ENCODE results near the gene MYO7A.
A peak's percentile ranks its signal among the peaks of the same experiment; 100 is the strongest.

MYO7A gene

DNA sequence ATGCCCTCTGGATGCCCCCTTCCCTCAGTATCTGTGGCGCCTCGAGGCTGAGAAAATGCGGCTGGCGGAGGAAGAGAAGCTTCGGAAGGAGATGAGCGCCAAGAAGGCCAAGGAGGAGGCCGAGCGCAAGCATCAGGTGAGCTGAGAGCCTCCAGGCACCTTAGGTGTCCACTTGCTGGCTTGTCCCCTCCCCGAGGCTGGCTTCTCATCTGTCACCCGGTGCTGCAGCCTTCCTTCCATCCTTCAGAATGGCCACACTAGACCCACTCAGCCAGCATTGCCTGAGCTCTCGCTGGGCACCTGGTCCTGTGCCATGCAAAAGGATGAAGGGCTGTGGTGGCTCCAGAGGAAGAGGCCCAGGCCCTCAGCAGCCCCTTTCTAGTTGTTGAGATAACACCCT is 52.3 kb downstream of the MYO7A start:
- Histone ChIP-seq H3K14ac (ENCODE audit: low read length) (no peak overlapping the region), H4K91ac (ENCODE audit: low read depth, low read length, poor library complexity) (no peak overlapping the region), H2BK5ac (ENCODE audit: low read length) (peak overlapping the region; percentile 30), H3K79me1 (ENCODE audit: low read depth, low read length) (no peaks in the 10 kb centered on the region), H2AFZ (ENCODE audit: low read length) (no peak overlapping the region), H3K9me3 (replicated peaks in 1 of 2; ENCODE audit: control insufficient read depth in 2 of 2, insufficient read depth in 1 of 2, low read depth in 1 of 2, low read length in 2 of 2) (no peaks in the 10 kb centered on the region), H3K27ac (replicated peaks; ENCODE audit: low read length) (no peak overlapping the region), H3K27me3 (ENCODE audit: control insufficient read depth in 3 of 3, insufficient read depth in 3 of 3, low read depth in 1 of 3, low read length in 3 of 3) (no peaks in the 10 kb centered on the region), H3K4me3 (ENCODE audit: low read length in 2 of 2) (no peak overlapping the region), H4K8ac (ENCODE audit: low read depth, low read length) (no peak overlapping the region), H3K9ac (ENCODE audit: low read depth, low read length, poor library complexity) (no peak overlapping the region), H2AK5ac (ENCODE audit: low read depth, low read length) (no peak overlapping the region), H3K4me1 (ENCODE audit: control insufficient read depth in 2 of 2, insufficient read depth in 1 of 2, low read depth in 1 of 2, low read length in 2 of 2) (peaks cover 6 to 10% of the 10 kb centered on the region in 2 donors), H3K18ac (ENCODE audit: low read length) (no peak overlapping the region), H3K4ac (ENCODE audit: low read length) (no peak overlapping the region), H3K36me3 (replicated peaks in 1 of 2; ENCODE audit: control insufficient read depth in 2 of 2, insufficient read depth in 2 of 2, low read length in 2 of 2) (no peaks in the 10 kb centered on the region), H3K4me2 (ENCODE audit: insufficient read depth, low read length, poor library complexity, severe bottlenecking) (no peak overlapping the region), H3K23ac (ENCODE audit: low read depth, low read length, poor library complexity) (no peak overlapping the region), H2BK12ac (ENCODE audit: low read length) (no peak overlapping the region), H2BK120ac (ENCODE audit: low read depth, low read length) (no peak overlapping the region), H2BK15ac (ENCODE audit: low read length) (no peak overlapping the region)
- WGBS, 2 donors (ENCODE audit: extremely low coverage in 2 of 2, insufficient read length in 2 of 2, insufficient replicate concordance in 1 of 2): no CpG with 5 or more reads among the region's 11 CpGs
- DNase-seq (ENCODE audit: low spot score): no peak

DNA sequence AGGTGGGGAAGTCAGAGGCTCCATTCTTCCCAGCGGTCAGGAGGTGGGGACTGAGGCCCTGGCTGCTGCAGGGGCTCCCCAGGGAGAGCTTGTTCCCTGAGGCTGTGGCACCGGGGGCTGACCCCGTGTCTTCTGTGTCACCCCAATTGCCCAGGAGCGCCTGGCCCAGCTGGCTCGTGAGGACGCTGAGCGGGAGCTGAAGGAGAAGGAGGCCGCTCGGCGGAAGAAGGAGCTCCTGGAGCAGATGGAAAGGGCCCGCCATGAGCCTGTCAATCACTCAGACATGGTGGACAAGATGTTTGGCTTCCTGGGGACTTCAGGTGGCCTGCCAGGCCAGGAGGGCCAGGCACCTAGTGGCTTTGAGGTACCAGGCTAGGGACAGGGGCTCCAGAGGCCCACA is 53.2 kb downstream of the MYO7A start:
- no CpG with 5 or more reads among the region's 11 CpGs for WGBS, 2 donors (ENCODE audit: extremely low coverage in 2 of 2, insufficient read length in 2 of 2, insufficient replicate concordance in 1 of 2)
- no peak overlapping the region for H3K23ac ChIP-seq (ENCODE audit: low read depth, low read length, poor library complexity)
- H3K27ac ChIP-seq (replicated peaks; ENCODE audit: low read length): no peak overlapping the region
- no peaks in the 10 kb centered on the region for H3K27me3 ChIP-seq (ENCODE audit: control insufficient read depth in 3 of 3, insufficient read depth in 3 of 3, low read depth in 1 of 3, low read length in 3 of 3)
- H2BK5ac ChIP-seq (ENCODE audit: low read length): no peak overlapping the region
- H3K9me3 ChIP-seq (replicated peaks in 1 of 2; ENCODE audit: control insufficient read depth in 2 of 2, insufficient read depth in 1 of 2, low read depth in 1 of 2, low read length in 2 of 2): no peaks in the 10 kb centered on the region
- H2AFZ ChIP-seq (ENCODE audit: low read length): no peak overlapping the region
- no peak overlapping the region for H2BK12ac ChIP-seq (ENCODE audit: low read length)
- no peak overlapping the region for H3K4me3 ChIP-seq (ENCODE audit: low read length in 2 of 2)
- H3K14ac ChIP-seq (ENCODE audit: low read length): no peak overlapping the region
- peak overlapping the region; percentile 31 for H2AK5ac ChIP-seq (ENCODE audit: low read depth, low read length)
- no peak overlapping the region for H4K8ac ChIP-seq (ENCODE audit: low read depth, low read length)
- H3K4me1 ChIP-seq (ENCODE audit: control insufficient read depth in 2 of 2, insufficient read depth in 1 of 2, low read depth in 1 of 2, low read length in 2 of 2): peaks cover under 1% of the 10 kb centered on the region in 2 donors
- no peaks in the 10 kb centered on the region for H3K79me1 ChIP-seq (ENCODE audit: low read depth, low read length)
- H3K18ac ChIP-seq (ENCODE audit: low read length): peak overlapping the region; percentile 5
- no peak overlapping the region for H4K91ac ChIP-seq (ENCODE audit: low read depth, low read length, poor library complexity)
- no peak for DNase-seq (ENCODE audit: low spot score)
- H3K4ac ChIP-seq (ENCODE audit: low read length): no peak overlapping the region
- H3K9ac ChIP-seq (ENCODE audit: low read depth, low read length, poor library complexity): no peak overlapping the region
- H3K36me3 ChIP-seq (replicated peaks in 1 of 2; ENCODE audit: control insufficient read depth in 2 of 2, insufficient read depth in 2 of 2, low read length in 2 of 2): no peaks in the 10 kb centered on the region
- H2BK120ac ChIP-seq (ENCODE audit: low read depth, low read length): no peak overlapping the region
- no peak overlapping the region for H2BK15ac ChIP-seq (ENCODE audit: low read length)
- H3K4me2 ChIP-seq (ENCODE audit: insufficient read depth, low read length, poor library complexity, severe bottlenecking): no peak overlapping the region

DNA sequence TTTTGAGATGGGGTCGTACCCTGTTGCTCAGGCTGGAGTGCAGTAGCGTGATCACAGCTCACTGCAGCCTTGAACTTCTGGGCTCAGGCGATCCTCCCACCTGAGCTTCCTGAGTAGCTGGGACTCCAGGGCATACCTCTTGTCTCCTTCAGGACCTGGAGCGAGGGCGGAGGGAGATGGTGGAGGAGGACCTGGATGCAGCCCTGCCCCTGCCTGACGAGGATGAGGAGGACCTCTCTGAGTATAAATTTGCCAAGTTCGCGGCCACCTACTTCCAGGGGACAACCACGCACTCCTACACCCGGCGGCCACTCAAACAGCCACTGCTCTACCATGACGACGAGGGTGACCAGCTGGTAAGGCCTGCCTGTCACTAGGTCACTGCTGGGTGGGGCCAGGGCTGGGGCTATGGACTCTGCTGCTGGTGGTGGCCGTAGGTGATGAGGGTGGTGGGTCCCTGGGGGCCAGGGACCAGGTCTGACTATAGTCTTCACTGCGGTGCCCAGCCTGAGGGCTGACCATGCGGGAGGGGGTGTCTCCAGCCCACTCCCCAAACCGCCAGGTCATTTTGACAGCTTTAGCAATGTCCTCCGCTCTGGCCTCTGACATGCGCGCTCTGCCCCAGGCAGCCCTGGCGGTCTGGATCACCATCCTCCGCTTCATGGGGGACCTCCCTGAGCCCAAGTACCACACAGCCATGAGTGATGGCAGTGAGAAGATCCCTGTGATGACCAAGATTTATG is 53.9 kb downstream of the MYO7A start:
- Histone ChIP-seq H4K91ac (ENCODE audit: low read depth, low read length, poor library complexity) (no peak overlapping the region), H3K18ac (ENCODE audit: low read length) (peak overlapping the region; percentile 28), H3K9ac (ENCODE audit: low read depth, low read length, poor library complexity) (no peak overlapping the region), H3K4me1 (ENCODE audit: control insufficient read depth in 2 of 2, insufficient read depth in 1 of 2, low read depth in 1 of 2, low read length in 2 of 2) (no peaks in the 10 kb centered on the region), H3K27ac (replicated peaks; ENCODE audit: low read length) (no peak overlapping the region), H3K27me3 (ENCODE audit: control insufficient read depth in 3 of 3, insufficient read depth in 3 of 3, low read depth in 1 of 3, low read length in 3 of 3) (no peaks in the 10 kb centered on the region), H2AK5ac (ENCODE audit: low read depth, low read length) (peak overlapping the region; percentile 81), H2BK12ac (ENCODE audit: low read length) (no peak overlapping the region), H3K4ac (ENCODE audit: low read length) (no peak overlapping the region), H3K9me3 (replicated peaks in 1 of 2; ENCODE audit: control insufficient read depth in 2 of 2, insufficient read depth in 1 of 2, low read depth in 1 of 2, low read length in 2 of 2) (no peaks in the 10 kb centered on the region), H3K4me2 (ENCODE audit: insufficient read depth, low read length, poor library complexity, severe bottlenecking) (no peak overlapping the region), H2BK120ac (ENCODE audit: low read depth, low read length) (no peak overlapping the region), H3K36me3 (replicated peaks in 1 of 2; ENCODE audit: control insufficient read depth in 2 of 2, insufficient read depth in 2 of 2, low read length in 2 of 2) (no peaks in the 10 kb centered on the region), H3K79me1 (ENCODE audit: low read depth, low read length) (no peaks in the 10 kb centered on the region), H2AFZ (ENCODE audit: low read length) (no peak overlapping the region), H2BK15ac (ENCODE audit: low read length) (no peak overlapping the region), H3K14ac (ENCODE audit: low read length) (no peak overlapping the region), H4K8ac (ENCODE audit: low read depth, low read length) (no peak overlapping the region), H2BK5ac (ENCODE audit: low read length) (no peak overlapping the region), H3K4me3 (ENCODE audit: low read length in 2 of 2) (no peak overlapping the region), H3K23ac (ENCODE audit: low read depth, low read length, poor library complexity) (no peak overlapping the region)
- no CpG with 5 or more reads among the region's 22 CpGs for WGBS, 2 donors (ENCODE audit: extremely low coverage in 2 of 2, insufficient read length in 2 of 2, insufficient replicate concordance in 1 of 2)
- no peak for DNase-seq (ENCODE audit: low spot score)

DNA sequence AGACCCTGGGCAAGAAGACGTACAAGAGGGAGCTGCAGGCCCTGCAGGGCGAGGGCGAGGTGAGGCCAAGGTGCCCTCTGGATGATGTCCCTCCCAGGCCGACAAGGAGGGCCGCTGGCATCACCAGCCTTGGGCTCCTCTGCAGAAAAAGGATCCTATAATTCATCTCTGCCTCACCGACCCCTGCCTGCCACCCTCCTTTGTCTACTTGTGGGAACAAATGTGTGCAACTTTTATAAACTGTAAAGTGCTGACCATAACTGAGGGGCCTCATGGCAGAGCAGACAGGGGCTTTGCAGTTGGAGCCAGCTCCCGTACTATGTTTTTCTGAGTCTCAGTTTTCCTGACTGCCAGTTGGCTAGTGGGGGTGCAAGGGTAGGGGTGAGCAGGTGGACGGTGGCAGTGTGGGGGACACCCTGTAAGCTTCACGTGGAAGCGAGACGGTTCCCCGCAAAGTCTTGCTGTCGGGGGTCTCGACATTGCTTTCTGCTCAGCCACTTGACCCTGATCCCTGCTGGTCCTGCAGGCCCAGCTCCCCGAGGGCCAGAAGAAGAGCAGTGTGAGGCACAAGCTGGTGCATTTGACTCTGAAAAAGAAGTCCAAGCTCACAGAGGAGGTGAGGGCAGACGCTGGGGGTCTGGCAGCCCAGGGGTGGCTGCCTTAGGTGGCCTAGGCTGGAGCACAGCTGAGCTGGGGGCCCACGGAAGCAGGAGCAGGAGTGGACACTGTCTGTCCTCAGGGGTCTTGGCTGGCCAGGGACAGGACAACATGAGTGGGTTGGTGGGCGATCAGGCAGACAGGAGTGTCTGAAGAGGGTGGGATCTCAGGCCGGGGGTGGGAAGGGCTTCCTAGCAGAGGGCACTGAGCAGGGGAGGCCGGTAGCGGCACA is 54.7 kb downstream of the MYO7A start:
- no peak overlapping the region for H3K4me2 ChIP-seq (ENCODE audit: insufficient read depth, low read length, poor library complexity, severe bottlenecking)
- no peaks in the 10 kb centered on the region for H3K27me3 ChIP-seq (ENCODE audit: control insufficient read depth in 3 of 3, insufficient read depth in 3 of 3, low read depth in 1 of 3, low read length in 3 of 3)
- no peaks in the 10 kb centered on the region for H3K4me1 ChIP-seq (ENCODE audit: control insufficient read depth in 2 of 2, insufficient read depth in 1 of 2, low read depth in 1 of 2, low read length in 2 of 2)
- H2AK5ac ChIP-seq (ENCODE audit: low read depth, low read length): no peak overlapping the region
- H3K18ac ChIP-seq (ENCODE audit: low read length): peak overlapping the region; percentile 28
- no peak overlapping the region for H3K9ac ChIP-seq (ENCODE audit: low read depth, low read length, poor library complexity)
- WGBS, 2 donors (ENCODE audit: extremely low coverage in 2 of 2, insufficient read length in 2 of 2, insufficient replicate concordance in 1 of 2): no CpG with 5 or more reads among the region's 21 CpGs
- no peak overlapping the region for H3K14ac ChIP-seq (ENCODE audit: low read length)
- H2BK5ac ChIP-seq (ENCODE audit: low read length): no peak overlapping the region
- no peaks in the 10 kb centered on the region for H3K36me3 ChIP-seq (replicated peaks in 1 of 2; ENCODE audit: control insufficient read depth in 2 of 2, insufficient read depth in 2 of 2, low read length in 2 of 2)
- no peak overlapping the region for H3K23ac ChIP-seq (ENCODE audit: low read depth, low read length, poor library complexity)
- no peak overlapping the region for H2AFZ ChIP-seq (ENCODE audit: low read length)
- no peak overlapping the region for H3K4me3 ChIP-seq (ENCODE audit: low read length in 2 of 2)
- H4K8ac ChIP-seq (ENCODE audit: low read depth, low read length): no peak overlapping the region
- no peaks in the 10 kb centered on the region for H3K79me1 ChIP-seq (ENCODE audit: low read depth, low read length)
- H2BK15ac ChIP-seq (ENCODE audit: low read length): no peak overlapping the region
- H2BK120ac ChIP-seq (ENCODE audit: low read depth, low read length): no peak overlapping the region
- no peak for DNase-seq (ENCODE audit: low spot score)
- H3K9me3 ChIP-seq (replicated peaks in 1 of 2; ENCODE audit: control insufficient read depth in 2 of 2, insufficient read depth in 1 of 2, low read depth in 1 of 2, low read length in 2 of 2): no peaks in the 10 kb centered on the region
- no peak overlapping the region for H4K91ac ChIP-seq (ENCODE audit: low read depth, low read length, poor library complexity)
- no peak overlapping the region for H3K27ac ChIP-seq (replicated peaks; ENCODE audit: low read length)
- no peak overlapping the region for H3K4ac ChIP-seq (ENCODE audit: low read length)
- no peak overlapping the region for H2BK12ac ChIP-seq (ENCODE audit: low read length)
